ENCODE measurements around the gene NHLRC4. TPM values are rescaled to one million over a fixed set of nuclear protein-coding genes. Genes with fewer than 3 reads are reported as not detected.

NHLRC4 gene
- total and polyA plus RNA-seq, 9 of the 15 experiments (the other 6 are each of a cell fraction or from before 2014, with no cell fraction given): 0.24 to 3.7 (median 1.3) TPM; not detected in 2

GRCh38 chr16:588889-589657 lies 22.3 kb downstream of the NHLRC4 start (continued):
- TF ChIP-seq ETV6 (IDR thresholded peaks at IDR 0.05; ENCODE audit: borderline replicate concordance in 1 of 2, low read depth in 2 of 2, low read length in 1 of 2) (no peak), ETV6 (CRISPR knock-in tag; IDR thresholded peaks at IDR 0.05; ENCODE audit: borderline replicate concordance) (no peak), ZNF778 (CRISPR knock-in tag; IDR thresholded peaks at IDR 0.05) (no peak), ZNF212 (CRISPR knock-in tag; IDR thresholded peaks at IDR 0.05) (no peak), MLX (CRISPR knock-in tag; conservative IDR thresholded peaks at IDR 0.05) (no peak), NKRF (IDR thresholded peaks at IDR 0.05; ENCODE audit: borderline replicate concordance) (peak; percentile 48; the same call in 1 of the 2 replicates), THAP12 (CRISPR knock-in tag; IDR thresholded peaks at IDR 0.05) (peak; percentile 74), PYGO2 (tag; IDR thresholded peaks at IDR 0.05) (no peak), EWSR1 (IDR thresholded peaks at IDR 0.05; ENCODE audit: borderline replicate concordance, low read depth, partially characterized antibody) (no peak), GMEB1 (CRISPR knock-in tag; IDR thresholded peaks at IDR 0.05) (peak; percentile 65), ZNF133 (CRISPR knock-in tag; IDR thresholded peaks at IDR 0.05) (no peak), ZNF121 (CRISPR knock-in tag; conservative IDR thresholded peaks at IDR 0.05) (no peak), KDM5B (IDR thresholded peaks at IDR 0.05; ENCODE audit: insufficient replicate concordance, low read depth, low read length) (peak; percentile 52), ETS2 (tag; IDR thresholded peaks at IDR 0.05; ENCODE audit: borderline replicate concordance, poor library complexity, severe bottlenecking) (no peak), FOXK2 (conservative IDR thresholded peaks at IDR 0.05 in 1 of 2, IDR thresholded peaks at IDR 0.05 in 1 of 2; ENCODE audit: low read depth in 2 of 2) (peak; percentile 35 to 47; a peak in 2 of 4 replicates)
